Adrenal gland (tissue), 5 donors: ENCODE measurements around the gene MOGAT3.

ENCODE experiments used
- CTCF ChIP-seq, 6 experiments: fragments of 450-650 bp in 4 of 6; fragments of 200-600 bp in 2 of 6; sonication (generic) in 1 of 6; IDR thresholded peaks; 1 replicate in 5 of 6; 2 replicates in 1 of 6; pipeline versions ENCODE4 v1.5.1 to v1.8.0; 2016 to 2021; ENCODE audit warnings: antibody characterized with exemption in 6 of 6, mild to moderate bottlenecking in 2 of 6, moderate library complexity in 1 of 6
- POLR2A ChIP-seq, 2 donors: fragments of 450-650 bp; IDR thresholded peaks; one replicate each; pipeline ENCODE4 v1.6.1; 2017; ENCODE audit warnings: antibody characterized with exemption in 2 of 2, mild to moderate bottlenecking in 2 of 2, moderate library complexity in 1 of 2
- donor health status: DM: no; HTN: no; CAD: no.

GRCh38 chr7:101155303-101155702 is 45.5 kb downstream of the MOGAT3 start:
- no peak for TF ChIP-seq CTCF (IDR thresholded peaks at IDR 0.05)
- TF ChIP-seq POLR2A (IDR thresholded peaks at IDR 0.05), result no peak
